ENCODE measurements around the gene TTLL9. TPM values are rescaled to one million over a fixed set of nuclear protein-coding genes. Genes with fewer than 3 reads are reported as not detected.

TTLL9 gene
- total and polyA plus RNA-seq, 2 of the 13 experiments (the other 11 are each of a cell fraction or from before 2014, with no cell fraction given), result not detected

DNA sequence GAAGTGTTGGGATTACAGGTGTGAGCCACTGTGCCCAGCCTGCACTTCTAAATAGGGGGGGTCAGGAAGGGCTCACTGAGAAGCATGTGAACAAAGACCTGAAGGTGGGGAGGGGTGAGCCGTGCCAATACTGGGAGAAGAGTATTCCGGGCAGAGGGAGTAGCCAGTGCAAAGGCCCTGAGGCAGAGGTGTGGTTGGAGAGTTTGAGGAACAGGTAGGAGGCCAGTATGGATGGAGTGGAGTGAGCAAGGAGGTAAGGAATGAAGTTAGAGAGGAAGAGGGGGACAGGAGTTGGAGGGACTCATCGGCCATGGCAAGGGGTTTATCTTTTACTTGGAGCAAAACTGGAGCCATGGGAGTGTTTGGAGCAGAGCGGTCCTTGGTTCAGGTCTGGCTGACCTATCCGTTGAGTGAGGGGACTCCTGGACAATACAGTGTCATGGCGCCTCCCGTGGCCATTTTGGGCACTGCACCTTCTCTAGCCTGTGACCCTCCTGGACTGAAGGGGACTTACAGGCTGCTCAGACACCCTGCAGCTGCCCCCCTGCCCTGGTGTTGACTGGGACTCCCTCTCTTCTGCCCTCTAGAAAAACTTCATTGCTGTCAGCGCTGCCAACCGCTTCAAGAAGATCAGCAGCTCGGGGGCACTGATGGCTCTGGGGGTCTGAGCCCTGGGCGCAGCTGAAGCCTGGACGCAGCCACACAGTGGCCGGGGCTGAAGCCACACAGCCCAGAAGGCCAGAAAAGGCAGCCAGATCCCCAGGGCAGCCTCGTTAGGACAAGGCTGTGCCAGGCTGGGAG is 37.1 kb upstream of the TTLL9 start (continued):
- 0 out of 2 replicates have a peak, but pooled peaks have one; percentile 7 for TF ChIP-seq MXD1 (CRISPR knock-in tag; IDR thresholded peaks at IDR 0.05)
- TF ChIP-seq RAD21 (CRISPR knock-in tag; IDR thresholded peaks at IDR 0.05), result peak; percentile 54; the same call in 1 of the 2 replicates
- peak; percentile 30; the same call in 1 of the 2 replicates for TF ChIP-seq ZNF687 (CRISPR knock-in tag; IDR thresholded peaks at IDR 0.05)
- peak; percentile 87 for TF ChIP-seq CTCF (CRISPR knock-in tag; IDR thresholded peaks at IDR 0.05)
- no peak for TF ChIP-seq TBP (CRISPR knock-in tag; IDR thresholded peaks at IDR 0.05)
- 0 out of 2 replicates have a peak, but pooled peaks have one; percentile 73 for TF ChIP-seq ZNF572 (CRISPR knock-in tag; IDR thresholded peaks at IDR 0.05)
- TF ChIP-seq ZNF891 (CRISPR knock-in tag; IDR thresholded peaks at IDR 0.05), result no peak
- TF ChIP-seq STAG1 (CRISPR knock-in tag; IDR thresholded peaks at IDR 0.05), result peak; percentile 74
- TF ChIP-seq TIGD3 (CRISPR knock-in tag; IDR thresholded peaks at IDR 0.05; ENCODE audit: borderline replicate concordance), result no peak
- peak; percentile 82 for TF ChIP-seq XRCC5 (optimal IDR thresholded peaks at IDR 0.05; ENCODE audit: low read length)
- peak; percentile 26; the same call in 1 of the 2 replicates for TF ChIP-seq TBX2 (CRISPR knock-in tag; IDR thresholded peaks at IDR 0.05; ENCODE audit: borderline replicate concordance)
- TF ChIP-seq SPEN (CRISPR knock-in tag; IDR thresholded peaks at IDR 0.05; ENCODE audit: low read depth), result 0 out of 2 replicates have a peak, but pooled peaks have one; percentile 49
- TF ChIP-seq ZNF260 (CRISPR knock-in tag; IDR thresholded peaks at IDR 0.05; ENCODE audit: borderline replicate concordance, low read depth), result no peak
- TF ChIP-seq ZNF24 (IDR thresholded peaks at IDR 0.05), result no peak
- TF ChIP-seq EEA1 (CRISPR knock-in tag; IDR thresholded peaks at IDR 0.05; ENCODE audit: borderline replicate concordance), result peak; percentile 64; the same call in 1 of the 2 replicates
- 0 out of 2 replicates have a peak, but pooled peaks have one; percentile 28 for TF ChIP-seq UBTF (CRISPR knock-in tag; IDR thresholded peaks at IDR 0.05)
- TF ChIP-seq BHLHE40 (IDR thresholded peaks at IDR 0.05; ENCODE audit: low read length), result peak; percentile 46
- 0 out of 2 replicates have a peak, but pooled peaks have one; percentile 24 for TF ChIP-seq CHD4 (IDR thresholded peaks at IDR 0.05; ENCODE audit: borderline replicate concordance, low read length)

Data from HepG2 (cell line).